COLO668 (cell line): ENCODE measurements around the gene SNX8.

Experiments used
- DNase-seq: peaks from one replicate; lab custom pipeline; 2025; ENCODE audit not compliant: unreplicated experiment; lab: John Stamatoyannopoulos, UW

SNX8 gene

DNA sequence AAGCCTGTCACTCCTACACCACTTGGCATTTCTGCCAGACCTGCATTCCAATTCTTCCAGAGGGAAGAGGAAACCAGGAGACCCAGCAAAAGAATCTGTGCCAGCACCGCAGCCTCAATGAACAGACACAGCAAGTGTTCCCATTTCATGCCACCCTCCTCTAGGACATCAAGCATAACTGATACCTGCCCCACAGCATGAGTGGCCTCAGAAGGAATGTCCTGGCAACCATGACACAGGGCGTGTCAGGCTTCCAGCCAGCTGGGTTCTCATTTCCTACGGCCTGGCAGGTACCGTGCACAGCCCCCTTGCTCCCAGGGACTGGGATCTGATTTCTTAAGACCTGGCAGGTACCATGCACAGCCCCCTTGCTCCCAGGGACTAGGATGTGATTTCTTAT is 89.3 kb downstream of the SNX8 start:
- no peak for DNase-seq

DNA sequence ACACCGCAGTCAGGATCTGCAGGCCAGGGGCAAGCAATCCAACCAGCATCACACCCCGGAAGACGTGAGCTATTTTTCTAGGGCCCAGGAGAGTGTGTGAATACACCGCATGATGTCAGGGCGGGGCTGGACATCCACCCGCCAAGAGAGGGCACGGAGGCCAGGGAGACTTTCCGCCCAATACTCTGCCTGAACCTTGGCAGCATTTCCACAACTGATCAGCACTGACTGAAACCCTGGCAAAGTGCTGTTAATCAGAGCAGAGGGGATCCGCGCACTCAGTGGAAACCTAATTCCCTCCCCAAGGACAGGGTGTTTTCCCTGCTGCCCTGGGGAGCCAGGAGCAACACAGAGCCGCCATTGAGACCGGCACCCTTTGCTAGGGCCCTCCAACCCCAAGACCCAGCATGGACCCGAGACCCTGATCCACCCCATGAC is 89.7 kb downstream of the SNX8 start:
- DNase-seq = no peak

DNA sequence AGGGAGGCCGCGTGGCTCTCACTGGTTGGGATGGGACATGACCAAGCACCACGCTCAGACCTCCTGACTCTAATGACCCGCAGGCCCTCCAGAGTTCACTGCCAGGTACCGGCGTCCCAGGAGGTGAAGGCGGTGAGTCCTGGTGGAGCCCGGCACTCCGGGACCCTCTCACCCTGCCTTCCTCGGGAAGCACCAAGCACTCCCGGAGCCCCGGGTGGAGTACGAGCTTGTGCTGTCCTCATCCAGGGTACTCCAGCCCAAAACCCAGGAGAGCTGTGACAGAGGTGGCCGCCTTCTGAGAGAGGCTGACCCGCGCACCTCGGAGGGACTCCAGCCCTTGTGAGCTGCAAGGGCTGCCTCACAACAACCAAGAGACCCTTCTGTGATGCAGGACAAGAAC is 90.9 kb downstream of the SNX8 start:
- no peak for DNase-seq

- no peak for DNase-seq
These were observed 91.7 kb downstream of the SNX8 start for GRCh38 chr7:2222516-2222915.

DNA sequence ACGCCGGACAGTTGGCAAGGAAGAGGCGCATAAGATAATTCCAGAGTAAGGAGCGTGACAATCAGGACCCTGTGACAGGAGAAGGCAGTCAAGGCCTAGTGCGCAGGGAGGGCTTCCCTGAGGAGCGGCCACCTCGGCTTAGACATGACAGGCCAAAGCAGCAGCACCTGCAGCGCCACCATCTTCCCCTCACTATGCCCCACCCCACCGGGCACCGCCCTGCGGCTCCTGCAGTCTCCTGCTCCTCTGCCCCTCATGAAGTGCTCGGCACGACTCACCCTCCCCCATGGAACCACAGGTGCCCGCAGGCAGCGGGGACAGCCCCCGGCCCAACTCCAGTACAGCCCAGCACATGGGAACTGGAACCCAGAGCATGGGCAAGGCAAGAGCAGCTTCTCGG is 93.3 kb downstream of the SNX8 start:
- no peak for DNase-seq

DNA sequence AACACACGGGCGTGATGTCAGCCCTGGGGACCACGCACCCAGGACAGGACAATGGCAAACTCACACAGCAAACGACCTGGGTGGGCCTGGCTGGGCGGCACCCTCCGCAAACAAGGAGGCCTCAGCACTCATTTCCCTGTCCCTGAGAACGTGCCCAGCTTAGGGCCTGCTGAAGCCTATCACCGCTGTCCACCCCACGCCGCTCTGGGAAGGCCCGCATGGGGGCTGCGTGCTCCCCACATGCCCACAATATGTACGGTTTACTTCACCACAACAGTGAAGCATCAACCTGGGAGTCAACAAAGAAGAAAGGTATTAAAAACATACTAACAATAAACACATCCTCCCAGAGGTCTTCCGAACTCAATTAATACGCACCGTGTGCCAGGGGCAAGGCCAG is 93.7 kb downstream of the SNX8 start:
- DNase-seq = no peak

GRCh38 chr7:2220030-2220429 is 94.2 kb downstream of the SNX8 start:
- DNase-seq = no peak

GRCh38 chr7:2219606-2220005 is 94.6 kb downstream of the SNX8 start:
- DNase-seq = no peak

- no peak for DNase-seq
These were observed 95.1 kb downstream of the SNX8 start for GRCh38 chr7:2219136-2219535.

DNA sequence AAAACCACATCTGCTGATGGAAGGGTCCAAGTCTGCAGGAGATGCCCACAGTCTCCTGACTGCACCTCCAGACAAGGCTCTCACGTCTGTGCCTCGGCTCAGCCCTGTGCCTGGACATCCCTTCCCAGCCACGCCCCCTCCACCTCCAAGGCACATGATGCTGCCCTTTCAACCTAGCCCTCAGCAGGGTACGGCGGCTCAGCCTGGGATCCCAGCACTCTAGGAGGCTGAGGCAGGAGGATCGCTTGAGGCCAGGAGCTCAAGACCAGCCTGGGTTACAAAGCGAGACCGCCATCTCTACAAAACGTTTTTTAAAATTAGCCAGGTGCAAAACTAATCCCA is 95.8 kb downstream of the SNX8 start:
- DNase-seq = no peak

GRCh38 chr7:2217716-2218443 is 96.4 kb downstream of the SNX8 start:
- no peak for DNase-seq

GRCh38 chr7:2217206-2217605 is 97.0 kb downstream of the SNX8 start:
- DNase-seq = no peak

DNA sequence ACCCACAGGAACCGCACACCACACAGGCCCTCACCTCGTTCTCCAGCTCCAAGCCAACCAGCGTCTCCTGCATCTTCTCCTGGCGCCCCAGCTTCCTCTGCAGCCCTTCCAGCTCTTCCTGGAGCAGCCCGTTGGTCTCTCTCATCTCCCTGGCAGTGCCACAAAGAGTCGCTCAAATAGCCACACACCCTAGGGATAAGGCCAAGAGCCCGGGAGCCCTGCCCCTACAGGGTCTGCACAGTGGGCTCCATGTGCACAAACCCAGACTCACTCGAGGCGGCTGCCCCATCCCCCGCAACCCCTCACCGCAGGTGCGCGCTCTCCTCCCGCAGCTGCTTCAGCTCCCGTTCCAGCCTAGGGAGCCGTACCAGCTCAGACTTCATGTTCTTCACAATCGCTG is 98.4 kb downstream of the SNX8 start:
- DNase-seq = no peak

- DNase-seq = no peak
These were observed 99.6 kb downstream of the SNX8 start for GRCh38 chr7:2214636-2215035.

DNA sequence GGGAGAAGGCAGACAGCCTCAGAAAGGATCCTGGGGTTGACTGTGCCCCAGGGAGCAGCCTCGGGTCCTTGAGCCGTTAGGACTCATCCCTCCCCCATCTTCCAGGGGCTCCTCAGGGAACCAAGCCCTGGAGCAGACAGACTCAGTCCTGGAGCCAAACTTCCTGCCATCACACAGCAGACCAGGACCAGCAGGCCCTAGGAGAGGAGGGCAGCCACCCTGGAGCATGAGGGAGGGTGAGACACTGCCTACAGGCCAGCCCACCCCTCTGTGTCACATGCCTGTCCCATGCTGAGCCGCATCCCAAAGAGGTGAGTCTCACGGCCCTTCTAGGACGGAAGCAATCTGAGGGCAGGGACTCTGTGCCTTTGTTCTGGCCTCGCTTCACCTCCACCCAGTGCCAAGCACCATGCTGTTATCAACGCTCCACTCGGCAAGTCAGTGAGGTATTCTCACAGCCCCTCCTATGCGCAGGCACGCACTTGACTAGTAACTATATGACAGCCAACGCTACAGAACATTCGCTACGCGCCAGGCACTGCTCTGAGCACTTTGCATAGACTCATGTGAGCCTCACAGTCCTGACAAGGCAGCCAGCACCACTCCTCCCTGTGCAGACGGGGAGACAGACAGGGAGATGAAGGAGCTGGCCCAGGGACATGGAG is 100.6 kb downstream of the SNX8 start:
- no peak for DNase-seq

DNA sequence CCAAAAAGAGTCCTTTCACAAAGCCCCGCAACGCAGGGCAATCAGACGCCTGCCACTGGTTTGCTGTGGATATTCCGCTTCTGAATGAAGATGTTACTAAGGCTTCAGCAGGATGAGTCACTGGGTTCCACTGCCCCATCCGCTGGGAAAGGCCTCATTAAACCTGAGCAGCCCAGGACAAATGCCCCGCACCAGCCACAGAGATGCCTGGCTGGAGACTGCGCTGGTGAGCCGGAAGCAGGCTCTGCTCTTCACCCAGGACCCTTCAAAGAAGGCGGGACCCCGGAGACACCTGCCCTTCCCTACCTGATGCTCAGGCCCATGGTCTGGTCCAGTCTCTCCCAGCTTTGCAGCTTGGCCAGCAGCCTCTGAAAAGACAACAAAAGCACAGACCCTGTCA is 101.3 kb downstream of the SNX8 start:
- no peak for DNase-seq

DNA sequence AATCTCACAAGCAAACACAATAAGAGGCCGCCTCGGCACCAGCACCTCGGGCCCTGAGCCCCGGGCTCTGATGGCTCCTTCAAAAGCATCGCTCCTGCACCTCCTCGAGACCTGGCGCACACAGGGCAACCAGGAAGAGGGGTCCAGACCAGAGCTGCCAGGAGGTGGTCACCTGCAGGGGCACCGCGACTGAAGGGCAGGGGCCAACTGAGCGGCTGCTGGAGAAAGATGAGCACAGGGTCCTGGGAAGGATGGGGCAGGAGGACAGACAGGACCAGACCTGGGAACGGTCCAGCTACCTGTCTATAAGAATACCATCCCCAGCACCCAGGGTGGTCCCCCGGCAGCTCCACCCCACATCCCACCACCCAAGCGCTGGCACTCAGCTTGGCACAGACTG is 102.3 kb downstream of the SNX8 start:
- DNase-seq = no peak

DNA sequence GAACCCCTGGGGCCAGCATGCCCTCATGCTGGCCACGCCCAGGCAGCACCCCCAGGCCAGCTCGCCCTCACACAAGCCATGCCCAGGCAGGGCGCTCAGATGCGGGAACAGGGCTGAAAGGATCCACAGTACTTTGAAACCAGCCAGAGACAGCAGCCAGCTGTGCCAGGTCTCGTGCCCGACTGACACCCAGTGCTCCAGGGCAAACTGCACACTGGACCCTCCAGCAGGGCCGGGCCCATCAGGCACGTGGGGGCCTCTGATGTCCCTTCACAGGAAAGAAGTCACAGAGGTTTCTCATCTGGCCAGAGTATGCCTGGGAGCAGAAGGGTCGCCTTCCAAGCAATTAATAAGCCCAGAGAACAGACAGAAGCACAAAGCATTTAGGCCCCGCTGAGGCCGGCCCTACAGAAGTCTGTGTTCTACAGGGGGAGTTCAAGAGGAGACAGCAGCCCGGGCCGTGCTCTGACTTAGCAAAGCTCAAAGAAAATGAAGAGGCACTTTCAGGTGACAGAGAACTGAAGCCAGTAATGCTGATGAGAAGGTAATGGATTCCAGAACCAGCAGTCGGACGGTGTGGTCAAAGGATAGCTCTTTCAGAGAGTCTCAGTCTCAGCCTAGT is 102.9 kb downstream of the SNX8 start:
- no peak for DNase-seq

DNA sequence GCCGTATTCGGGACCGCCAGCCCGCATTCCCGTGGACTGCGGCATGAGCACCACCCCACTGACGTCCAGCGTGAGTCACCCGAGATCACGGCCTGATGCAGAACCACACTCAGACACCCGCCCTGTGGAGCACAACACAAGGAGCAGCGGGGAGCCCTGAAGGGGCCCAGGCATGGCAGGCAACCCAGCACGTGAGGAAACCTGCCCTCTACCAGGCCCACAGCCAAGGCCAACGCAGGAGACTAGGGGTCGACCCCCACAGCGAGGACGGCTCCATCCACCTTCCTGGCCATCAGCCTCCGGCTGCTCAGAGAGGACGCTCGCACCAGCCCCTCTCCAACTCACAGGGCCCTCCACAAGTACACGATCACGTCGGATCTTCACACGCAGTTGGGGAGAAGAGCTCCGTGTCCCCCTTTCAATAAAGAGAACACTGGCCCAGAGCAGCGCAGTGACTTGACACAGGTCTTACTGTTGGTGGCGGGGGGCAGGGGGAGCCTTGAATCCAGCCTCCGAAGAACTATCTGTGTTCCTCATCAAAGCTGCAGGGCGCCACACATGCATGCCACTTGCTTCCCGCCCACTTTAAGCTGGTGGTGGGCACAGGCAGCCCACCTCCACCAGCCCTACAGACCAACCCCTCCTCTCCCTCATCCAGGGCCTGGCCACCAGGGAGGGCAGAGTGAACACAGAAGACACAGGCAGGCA is 103.5 kb downstream of the SNX8 start:
- no peak for DNase-seq

- no peak for DNase-seq
These were observed 104.3 kb downstream of the SNX8 start for GRCh38 chr7:2209961-2210323.

- peak; percentile 78 for DNase-seq
These were observed 104.9 kb downstream of the SNX8 start for GRCh38 chr7:2209146-2209960.
